ENCODE measurements around the gene ALDH1L1. TPM values are rescaled to one million over a fixed set of nuclear protein-coding genes. Genes with fewer than 3 reads are reported as not detected.

The ALDH1L1 gene
- total and polyA plus RNA-seq, 2 donors (not counting 1 experiment from before 2014, with no cell fraction given), result not detected

- ChIA-PET CTCF (no interaction called here), POLR2A (no interaction called here)
- Histone ChIP-seq H3K4me3 (ENCODE audit: control extremely low read depth in 1 of 5, extremely low read depth in 1 of 5, insufficient read depth in 1 of 5, low read depth in 2 of 5, low read length in 4 of 5) (no peak overlapping the region), H3K9ac (ENCODE audit: low read length) (no peak overlapping the region), H2AFZ (ENCODE audit: insufficient read depth, low read depth, low read length, poor library complexity, severe bottlenecking) (no peak overlapping the region), H3K36me3 (replicated peaks in 1 of 2; ENCODE audit: control extremely low read depth in 1 of 2, control insufficient read depth in 1 of 2, extremely low read depth in 1 of 2, insufficient read depth in 2 of 2, low read length in 1 of 2) (no peaks in the 10 kb centered on the region), H3K4me2 (replicated peaks; ENCODE audit: low read depth, low read length, poor library complexity, severe bottlenecking) (no peak overlapping the region), H3K9me3 (ENCODE audit: control extremely low read depth in 1 of 3, control insufficient read depth in 2 of 3, insufficient read depth in 1 of 3, low read length in 2 of 3) (no peaks in the 10 kb centered on the region), H3K79me2 (ENCODE audit: control insufficient read depth, insufficient read depth, low read length) (no peaks in the 10 kb centered on the region), H3K27ac (ENCODE audit: low read length in 2 of 2) (no peak overlapping the region), H3K27me3 (replicated peaks in 1 of 4; ENCODE audit: control extremely low read depth in 1 of 4, control insufficient read depth in 3 of 4, insufficient read depth in 4 of 4, low read length in 3 of 4) (no peaks in the 10 kb centered on the region), H4K20me1 (ENCODE audit: control insufficient read depth, insufficient read depth, low read length, poor library complexity, severe bottlenecking) (no peaks in the 10 kb centered on the region), H3K4me1 (ENCODE audit: control insufficient read depth in 2 of 2, insufficient read depth in 2 of 2, low read length in 2 of 2) (no peaks in the 10 kb centered on the region)
- ATAC-seq (ENCODE audit: low read depth) (no peak), DNase-seq (no peak)
- no peak overlapping the region for H3K4me3 Mint-ChIP-seq
- no peaks in the 10 kb centered on the region for H3K4me1 Mint-ChIP-seq
- no peaks in the 10 kb centered on the region for H3K27me3 Mint-ChIP-seq
- intact Hi-C loops (cut with micrococcal nuclease), result no loop called here
- no peaks in the 10 kb centered on the region for H3K9me3 Mint-ChIP-seq (ENCODE audit: insufficient read depth)
- no peak for TF ChIP-seq CTCF (IDR thresholded peaks at IDR 0.05)
- TF ChIP-seq EZH2 (IDR thresholded peaks at IDR 0.05; ENCODE audit: borderline replicate concordance, insufficient read depth, low read depth, low read length, poor library complexity, severe bottlenecking), result no peak
- WGBS (ENCODE audit: insufficient coverage), result 92% methylated on average over 10 of the region's 10 CpGs
- no peak overlapping the region for H3K27ac Mint-ChIP-seq
These were observed 70.5 kb downstream of the ALDH1L1 start for GRCh38 chr3:126109880-126110235.

- no peaks in the 10 kb centered on the region for H3K9me3 Mint-ChIP-seq (ENCODE audit: insufficient read depth)
- Histone ChIP-seq H3K9ac (ENCODE audit: low read length) (no peak overlapping the region), H3K9me3 (ENCODE audit: control extremely low read depth in 1 of 3, control insufficient read depth in 2 of 3, insufficient read depth in 1 of 3, low read length in 2 of 3) (no peaks in the 10 kb centered on the region), H3K79me2 (ENCODE audit: control insufficient read depth, insufficient read depth, low read length) (no peaks in the 10 kb centered on the region), H3K27ac (ENCODE audit: low read length in 2 of 2) (no peak overlapping the region), H3K36me3 (replicated peaks in 1 of 2; ENCODE audit: control extremely low read depth in 1 of 2, control insufficient read depth in 1 of 2, extremely low read depth in 1 of 2, insufficient read depth in 2 of 2, low read length in 1 of 2) (no peaks in the 10 kb centered on the region), H2AFZ (ENCODE audit: insufficient read depth, low read depth, low read length, poor library complexity, severe bottlenecking) (no peak overlapping the region), H3K27me3 (replicated peaks in 1 of 4; ENCODE audit: control extremely low read depth in 1 of 4, control insufficient read depth in 3 of 4, insufficient read depth in 4 of 4, low read length in 3 of 4) (no peaks in the 10 kb centered on the region), H3K4me2 (replicated peaks; ENCODE audit: low read depth, low read length, poor library complexity, severe bottlenecking) (no peak overlapping the region), H3K4me3 (ENCODE audit: control extremely low read depth in 1 of 5, extremely low read depth in 1 of 5, insufficient read depth in 1 of 5, low read depth in 2 of 5, low read length in 4 of 5) (no peak overlapping the region), H3K4me1 (ENCODE audit: control insufficient read depth in 2 of 2, insufficient read depth in 2 of 2, low read length in 2 of 2) (no peaks in the 10 kb centered on the region), H4K20me1 (ENCODE audit: control insufficient read depth, insufficient read depth, low read length, poor library complexity, severe bottlenecking) (no peaks in the 10 kb centered on the region)
- POLR2A ChIA-PET, result no interaction called here
- DNase-seq (no peak), ATAC-seq (ENCODE audit: low read depth) (no peak)
- CTCF ChIA-PET, result no interaction called here
- no peak overlapping the region for H3K4me3 Mint-ChIP-seq
- 92% methylated on average over 13 of the region's 13 CpGs for WGBS (ENCODE audit: insufficient coverage)
- intact Hi-C loops (cut with micrococcal nuclease), result no loop called here
- H3K27ac Mint-ChIP-seq, result no peak overlapping the region
- H3K27me3 Mint-ChIP-seq, result no peaks in the 10 kb centered on the region
- H3K4me1 Mint-ChIP-seq, result no peaks in the 10 kb centered on the region
- TF ChIP-seq CTCF (IDR thresholded peaks at IDR 0.05) (no peak), EZH2 (IDR thresholded peaks at IDR 0.05; ENCODE audit: borderline replicate concordance, insufficient read depth, low read depth, low read length, poor library complexity, severe bottlenecking) (no peak)
These were observed 71.1 kb downstream of the ALDH1L1 start for GRCh38 chr3:126109146-126109879.
